Omental fat pad (tissue), 4 donors: ENCODE results near the gene PYDC1. TPM values are rescaled to one million over a fixed set of nuclear protein-coding genes. Genes with fewer than 3 reads are reported as not detected.
"Not testable (repeated sequence)": the region's sequence is repeated elsewhere in the genome, so short reads cannot be mapped to it uniquely, and the experiment has no call there.

Source experiments
- ATAC-seq: fragments of 150-250 bp; one replicate; pipeline ENCODE4 v1.9.1; 2016; ENCODE audit warnings: mild to moderate bottlenecking, moderate library complexity; ENCODE audit not compliant: low FRiP score
- DNase-seq: peaks from one replicate; pipeline ENCODE4 v3.0.0-alpha.2; 2019; ENCODE audit warnings: low spot score
- small RNA-seq: library from RNA; depleted of rRNA; stranded (forward); fragments of <200 nt; gene quantifications from one replicate; pipeline ENCODE3, GENCODE V24; 2016
- total RNA-seq, 4 donors: library from RNA; depleted of rRNA; stranded (reverse); fragments of >200 nt; gene quantifications; one replicate each; pipeline ENCODE4 v1.1.0, GENCODE V29; 2016
- TF ChIP-seq, protein P1 (sequence below), 3 donors: fragments of 450-650 bp; IDR thresholded peaks; one replicate each; pipeline ENCODE4 v1.5.1; 2016 to 2017; ENCODE audit warnings: antibody characterized with exemption in 3 of 3, mild to moderate bottlenecking in 3 of 3, moderate library complexity in 2 of 3

Gene PYDC1
- total RNA-seq, 4 donors from 2014 or later = not detected

DNA sequence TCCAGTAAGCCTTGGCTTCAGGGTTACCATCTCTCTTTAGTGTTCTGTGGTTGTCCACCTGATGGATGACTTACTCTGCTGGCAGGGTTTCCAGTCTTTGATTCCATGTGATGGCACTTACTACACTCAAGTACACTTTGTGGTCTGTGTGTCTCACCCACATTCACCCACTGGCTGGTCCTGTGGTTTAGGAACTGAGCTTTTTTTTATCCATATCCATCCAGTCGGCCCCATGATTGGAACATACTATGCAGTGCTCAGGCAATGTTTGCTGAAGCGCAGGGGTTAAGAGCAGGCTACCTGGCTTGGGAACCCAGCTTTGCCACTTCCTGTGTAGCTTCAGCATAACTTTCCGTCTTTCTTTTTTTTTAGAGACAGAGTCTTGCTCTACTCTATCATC lies 39.8 kb downstream of the PYDC1 start:
- no peak for ATAC-seq
- no peak for DNase-seq
- TF ChIP-seq, protein P1, sequence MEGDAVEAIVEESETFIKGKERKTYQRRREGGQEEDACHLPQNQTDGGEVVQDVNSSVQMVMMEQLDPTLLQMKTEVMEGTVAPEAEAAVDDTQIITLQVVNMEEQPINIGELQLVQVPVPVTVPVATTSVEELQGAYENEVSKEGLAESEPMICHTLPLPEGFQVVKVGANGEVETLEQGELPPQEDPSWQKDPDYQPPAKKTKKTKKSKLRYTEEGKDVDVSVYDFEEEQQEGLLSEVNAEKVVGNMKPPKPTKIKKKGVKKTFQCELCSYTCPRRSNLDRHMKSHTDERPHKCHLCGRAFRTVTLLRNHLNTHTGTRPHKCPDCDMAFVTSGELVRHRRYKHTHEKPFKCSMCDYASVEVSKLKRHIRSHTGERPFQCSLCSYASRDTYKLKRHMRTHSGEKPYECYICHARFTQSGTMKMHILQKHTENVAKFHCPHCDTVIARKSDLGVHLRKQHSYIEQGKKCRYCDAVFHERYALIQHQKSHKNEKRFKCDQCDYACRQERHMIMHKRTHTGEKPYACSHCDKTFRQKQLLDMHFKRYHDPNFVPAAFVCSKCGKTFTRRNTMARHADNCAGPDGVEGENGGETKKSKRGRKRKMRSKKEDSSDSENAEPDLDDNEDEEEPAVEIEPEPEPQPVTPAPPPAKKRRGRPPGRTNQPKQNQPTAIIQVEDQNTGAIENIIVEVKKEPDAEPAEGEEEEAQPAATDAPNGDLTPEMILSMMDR (IDR thresholded peaks at IDR 0.05) = no peak

DNA sequence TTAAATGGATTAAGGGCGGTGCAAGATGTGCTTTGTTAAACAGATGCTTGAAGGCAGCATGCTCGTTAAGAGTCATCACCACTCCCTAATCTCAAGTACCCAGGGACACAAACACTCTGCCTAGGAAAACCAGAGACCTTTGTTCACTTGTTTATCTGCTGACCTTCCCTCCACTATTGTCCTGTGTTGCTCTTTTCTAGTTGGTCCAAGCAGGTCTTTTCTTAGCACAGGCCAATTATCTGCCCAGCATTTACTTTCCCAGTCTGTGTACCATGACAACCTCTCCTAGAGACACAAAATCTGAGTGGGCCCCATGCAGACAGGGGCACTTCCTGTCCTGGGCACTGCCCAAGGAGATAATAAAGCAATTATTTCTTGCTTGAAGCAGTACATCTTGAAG lies 46.9 kb downstream of the PYDC1 start:
- not testable (repeated sequence) for ATAC-seq, DNase-seq

DNA sequence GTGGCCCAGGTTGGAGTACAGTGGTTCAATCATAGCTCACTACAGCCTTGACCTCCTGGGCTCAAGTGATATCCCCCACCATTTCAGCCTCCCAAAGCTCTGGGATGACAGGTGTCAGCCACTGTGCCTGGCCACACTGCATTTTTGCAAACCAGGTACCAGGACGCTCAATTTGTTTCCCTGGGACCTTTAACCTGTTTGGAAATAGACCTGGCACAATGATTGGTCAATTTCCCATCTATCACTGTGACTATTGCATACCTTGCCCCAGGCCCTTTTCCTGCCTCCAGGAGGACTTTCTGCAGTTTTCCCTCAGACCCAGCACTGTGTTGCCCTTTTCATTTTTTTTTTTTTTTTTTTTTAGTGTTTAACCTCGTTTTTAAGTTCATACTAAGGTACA lies 48.1 kb downstream of the PYDC1 start:
- DNase-seq (no peak), ATAC-seq (no peak)
- TF ChIP-seq, protein P1 (IDR thresholded peaks at IDR 0.05) = no peak

DNA sequence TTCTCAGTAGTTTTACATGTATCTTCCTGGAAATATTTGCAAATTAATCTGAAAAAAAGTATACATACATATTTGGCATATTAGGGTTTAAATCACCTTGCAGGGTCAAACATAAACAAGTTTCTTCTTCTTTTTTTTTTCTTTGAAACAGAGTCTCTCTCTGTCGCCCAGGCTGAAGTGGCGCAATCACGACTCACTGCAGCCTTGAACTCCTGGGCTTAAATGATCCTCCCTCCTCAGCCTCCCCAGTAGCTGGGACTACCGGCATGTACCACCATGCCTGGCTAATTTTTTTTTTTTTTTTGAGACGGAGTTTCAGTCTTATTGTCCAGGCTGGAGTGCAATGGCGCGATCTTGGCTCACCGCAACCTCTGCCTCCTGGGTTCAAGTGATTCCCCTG lies 49.6 kb downstream of the PYDC1 start:
- DNase-seq = no peak
- TF ChIP-seq, protein P1 (IDR thresholded peaks at IDR 0.05) = no peak

More for the DNA sequence above, 49.6 kb downstream of the PYDC1 start:
- ATAC-seq = no peak

Small RNA genes lying within 50 kb of the gene (small RNA-seq; reads per million reads assigned to genes)
- not detected for gene NDUFA3P6

Other genes with a start within 250 kb of the PYDC1 start
- 10 to 100 TPM; 23.2 to 45.3 (median 33.0) TPM for gene HSD3B7, start 231.9 kb downstream of the PYDC1 start, total RNA-seq
- 1 to 10 TPM in 2 of 4 donors, under 1 TPM in 2; 0.47 to 1.9 (median 1.0) TPM for gene STX1B, start 206.5 kb downstream of the PYDC1 start, total RNA-seq
- gene STX4, start 183.6 kb downstream of the PYDC1 start, total RNA-seq = 10 to 100 TPM; 40.9 to 93.7 (median 66.8) TPM
- 10 to 100 TPM in 2 of 4 donors, 1 to 10 TPM in 2; 7.4 to 13.9 (median 10.8) TPM for gene ZNF668, start 142.9 kb downstream of the PYDC1 start, total RNA-seq
- 10 to 100 TPM in 3 of 4 donors, 1 to 10 TPM in 1; 8.1 to 18.0 (median 11.9) TPM for gene ZNF646, start 142.7 kb downstream of the PYDC1 start, total RNA-seq
- 1 to 10 TPM in 2 of 4 donors, under 1 TPM in 2; 0.63 to 2.2 (median 1.3) TPM for gene PRSS53, start 128.2 kb downstream of the PYDC1 start, total RNA-seq
- 100 to 1,000 TPM in 2 of 4 donors, 10 to 100 TPM in 2; 85.6 to 128 (median 99.3) TPM for gene VKORC1, start 122.3 kb downstream of the PYDC1 start, total RNA-seq
- gene BCKDK, start 108.7 kb downstream of the PYDC1 start, total RNA-seq = 10 to 100 TPM; 34.5 to 52.5 (median 43.4) TPM
- gene KAT8, start 99.5 kb downstream of the PYDC1 start, total RNA-seq = 10 to 100 TPM; 39.4 to 72.2 (median 49.1) TPM
- 1 to 10 TPM in 2 of 4 donors, under 1 TPM in 1, not detected in 1; 0.31 to 2.6 (median 2.6) TPM for gene PRSS8, start 81.4 kb downstream of the PYDC1 start, total RNA-seq
- gene PRSS36, start 67.1 kb downstream of the PYDC1 start, total RNA-seq = 1 to 10 TPM; 4.1 to 8.8 (median 6.8) TPM
- 100 to 1,000 TPM in 2 of 4 donors, 10 to 100 TPM in 2; 65.0 to 162 (median 116) TPM for gene FUS, start 37.0 kb downstream of the PYDC1 start, total RNA-seq
- 10 to 100 TPM; 25.4 to 50.2 (median 37.8) TPM for gene PYCARD, start 14.4 kb downstream of the PYDC1 start, total RNA-seq
- gene TRIM72, start 3.0 kb downstream of the PYDC1 start, total RNA-seq = under 1 TPM in 1 of 4 donors, not detected in 3; 0.28 TPM
- gene ITGAM, start 42.8 kb upstream of the PYDC1 start, total RNA-seq = 10 to 100 TPM; 23.9 to 58.4 (median 38.8) TPM
- 100 to 1,000 TPM in 1 of 4 donors, 10 to 100 TPM in 3; 11.7 to 161 (median 27.0) TPM for gene ITGAX, start 138.0 kb upstream of the PYDC1 start, total RNA-seq
- gene ITGAD, start 176.2 kb upstream of the PYDC1 start, total RNA-seq = under 1 TPM in 3 of 4 donors, not detected in 1; 0.28 to 0.47 (median 0.36) TPM
- not detected for gene COX6A2, start 211.2 kb upstream of the PYDC1 start, total RNA-seq
- gene ZNF843, start 225.7 kb upstream of the PYDC1 start, total RNA-seq = 1 to 10 TPM in 3 of 4 donors, under 1 TPM in 1; 0.36 to 2.2 (median 1.5) TPM
- gene ARMC5, start 242.4 kb upstream of the PYDC1 start, total RNA-seq = 10 to 100 TPM in 2 of 4 donors, 1 to 10 TPM in 2; 4.6 to 15.5 (median 10.0) TPM